HG02981 (cell line): ENCODE data around the gene PFKL.
"Not testable (repeated sequence)": the region's sequence is repeated elsewhere in the genome, so short reads cannot be mapped to it uniquely, and the experiment has no call there.

ENCODE experiments used
- ATAC-seq: cut with Tn5 transposase; IDR thresholded peaks from one replicate; pipeline ENCODE4 v1.9.1; 2021; ENCODE audit warnings: mild to moderate bottlenecking, moderate library complexity; ENCODE audit not compliant: unreplicated experiment

Gene PFKL

GRCh38 chr21:44354775-44355771 is 55.2 kb downstream of the PFKL start:
- no peak for ATAC-seq

- ATAC-seq, result no peak
These were observed 56.3 kb downstream of the PFKL start for GRCh38 chr21:44356160-44356559.

- ATAC-seq, result no peak
These were observed 56.8 kb downstream of the PFKL start for GRCh38 chr21:44356636-44357035.

- no peak for ATAC-seq
These were observed 57.4 kb downstream of the PFKL start for GRCh38 chr21:44357064-44357837.

GRCh38 chr21:44359396-44359795 is 59.5 kb downstream of the PFKL start:
- no peak for ATAC-seq

GRCh38 chr21:44360159-44360558 is 60.3 kb downstream of the PFKL start:
- no peak for ATAC-seq

GRCh38 chr21:44361903-44362302 is 62.0 kb downstream of the PFKL start:
- ATAC-seq, result not testable (repeated sequence)

GRCh38 chr21:44363278-44363677 is 63.4 kb downstream of the PFKL start:
- no peak for ATAC-seq

- no peak for ATAC-seq
These were observed 64.5 kb downstream of the PFKL start for GRCh38 chr21:44364151-44365053.

GRCh38 chr21:44365251-44365966 is 65.6 kb downstream of the PFKL start:
- ATAC-seq, result no peak

GRCh38 chr21:44365967-44366585 is 66.2 kb downstream of the PFKL start:
- ATAC-seq, result no peak

GRCh38 chr21:44366586-44367211 is 66.8 kb downstream of the PFKL start:
- ATAC-seq, result no peak

GRCh38 chr21:44368711-44369446 is 69.0 kb downstream of the PFKL start:
- ATAC-seq, result no peak

- no peak for ATAC-seq
These were observed 70.3 kb downstream of the PFKL start for GRCh38 chr21:44370027-44370735.

- no peak for ATAC-seq
These were observed 71.0 kb downstream of the PFKL start for GRCh38 chr21:44370786-44371410.

GRCh38 chr21:44371596-44371995 is 71.7 kb downstream of the PFKL start:
- no peak for ATAC-seq

GRCh38 chr21:44372616-44373015 is 72.8 kb downstream of the PFKL start:
- ATAC-seq, result no peak
